Activated T-cell treated with anti-CD3 and anti-CD28 coated beads for 48 hours (primary cell): Measurements from ENCODE around the gene DOP1A.

ENCODE experiments used
- DNase-seq: peaks from one replicate; pipeline ENCODE4 v3.0.0-alpha.2; 2020; ENCODE audit warnings: low read depth

Gene DOP1A, protein sequence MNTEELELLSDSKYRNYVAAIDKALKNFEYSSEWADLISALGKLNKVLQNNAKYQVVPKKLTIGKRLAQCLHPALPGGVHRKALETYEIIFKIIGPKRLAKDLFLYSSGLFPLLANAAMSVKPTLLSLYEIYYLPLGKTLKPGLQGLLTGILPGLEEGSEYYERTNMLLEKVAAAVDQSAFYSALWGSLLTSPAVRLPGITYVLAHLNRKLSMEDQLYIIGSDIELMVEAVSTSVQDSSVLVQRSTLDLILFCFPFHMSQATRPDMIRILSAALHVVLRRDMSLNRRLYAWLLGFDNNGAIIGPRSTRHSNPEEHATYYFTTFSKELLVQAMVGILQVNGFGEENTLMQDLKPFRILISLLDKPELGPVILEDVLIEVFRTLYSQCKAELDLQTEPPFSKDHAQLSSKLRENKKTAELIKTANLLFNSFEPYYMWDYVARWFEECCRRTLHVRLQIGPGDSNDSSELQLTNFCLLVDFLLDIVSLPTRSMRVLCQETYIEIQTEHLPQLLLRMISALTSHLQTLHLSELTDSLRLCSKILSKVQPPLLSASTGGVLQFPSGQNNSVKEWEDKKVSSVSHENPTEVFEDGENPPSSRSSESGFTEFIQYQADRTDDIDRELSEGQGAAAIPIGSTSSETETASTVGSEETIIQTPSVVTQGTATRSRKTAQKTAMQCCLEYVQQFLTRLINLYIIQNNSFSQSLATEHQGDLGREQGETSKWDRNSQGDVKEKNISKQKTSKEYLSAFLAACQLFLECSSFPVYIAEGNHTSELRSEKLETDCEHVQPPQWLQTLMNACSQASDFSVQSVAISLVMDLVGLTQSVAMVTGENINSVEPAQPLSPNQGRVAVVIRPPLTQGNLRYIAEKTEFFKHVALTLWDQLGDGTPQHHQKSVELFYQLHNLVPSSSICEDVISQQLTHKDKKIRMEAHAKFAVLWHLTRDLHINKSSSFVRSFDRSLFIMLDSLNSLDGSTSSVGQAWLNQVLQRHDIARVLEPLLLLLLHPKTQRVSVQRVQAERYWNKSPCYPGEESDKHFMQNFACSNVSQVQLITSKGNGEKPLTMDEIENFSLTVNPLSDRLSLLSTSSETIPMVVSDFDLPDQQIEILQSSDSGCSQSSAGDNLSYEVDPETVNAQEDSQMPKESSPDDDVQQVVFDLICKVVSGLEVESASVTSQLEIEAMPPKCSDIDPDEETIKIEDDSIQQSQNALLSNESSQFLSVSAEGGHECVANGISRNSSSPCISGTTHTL (N-terminal part only)

DNA sequence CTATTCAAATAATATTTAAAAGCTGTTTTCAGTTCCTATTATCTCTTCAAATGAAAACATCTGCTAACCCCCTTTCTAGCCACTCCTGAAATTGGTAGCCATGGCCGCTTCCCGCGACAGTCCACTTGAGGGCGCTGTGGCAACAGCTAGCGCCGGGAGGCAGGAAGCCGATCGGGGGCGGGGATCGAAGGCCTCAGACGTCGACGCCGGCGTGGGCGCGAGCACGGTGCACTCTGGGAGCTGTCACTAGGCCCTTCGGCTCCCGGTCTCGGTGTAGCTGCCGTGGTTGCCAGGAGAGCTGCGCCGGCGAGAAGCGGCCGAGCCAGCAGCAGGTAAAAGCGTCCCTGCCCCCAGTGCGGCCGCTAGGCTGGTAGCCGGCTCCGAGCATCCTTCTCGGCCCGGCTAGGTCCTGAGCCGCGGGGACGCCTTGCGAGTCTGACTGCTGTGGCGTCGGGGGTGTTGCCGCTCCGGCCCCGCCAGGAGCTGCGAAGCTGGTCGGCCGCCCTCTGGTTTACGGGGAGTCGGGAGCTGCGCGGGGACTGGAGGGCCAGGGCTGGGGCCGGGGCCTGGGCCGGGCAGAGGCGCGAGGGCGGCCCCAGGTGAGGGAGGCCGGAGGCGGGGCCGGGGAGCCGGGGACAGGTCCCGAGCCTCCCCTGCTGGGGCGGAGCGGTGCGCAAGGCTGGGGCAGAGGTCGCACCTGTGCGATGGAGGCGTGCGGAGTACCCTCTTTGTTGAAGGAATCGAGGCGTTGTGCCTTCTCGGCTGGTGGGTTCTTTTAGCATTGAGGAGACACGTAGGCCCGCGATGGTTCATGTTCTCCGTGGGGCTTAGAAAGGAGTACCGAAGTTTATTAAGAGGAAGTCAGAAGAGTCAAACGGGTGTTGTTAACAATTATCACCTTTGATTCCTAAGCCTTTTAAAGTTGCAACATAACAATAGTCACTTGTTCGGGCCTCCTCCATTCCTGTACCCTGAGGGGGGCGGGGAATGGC lies at the start of gene DOP1A:
Gene DOP1A, plus strand, starts transcription at position 224 of the 992 bp plus-strand sequence. CDS start 29,307 bp downstream, outside the sequence.
- DNase-seq = peak; percentile 96

DNA sequence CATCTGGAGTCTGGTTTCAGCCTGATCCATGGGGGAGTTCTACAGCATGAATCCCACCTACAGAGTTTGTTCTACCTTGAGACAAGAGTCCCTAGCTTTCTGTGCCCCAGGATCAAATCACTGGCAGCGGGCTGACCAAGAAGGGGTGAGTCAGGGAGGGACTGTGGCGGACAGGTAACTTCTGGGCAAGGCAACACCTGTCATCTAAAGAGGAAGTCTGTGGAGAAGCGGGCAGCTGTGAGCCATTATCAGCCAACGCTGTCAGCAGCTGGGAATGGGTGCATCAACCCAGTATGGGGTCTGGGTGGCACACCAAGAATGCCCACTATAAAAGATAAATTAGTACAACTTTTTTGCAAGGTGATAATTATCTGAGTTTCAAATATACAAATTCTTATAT lies 47.7 kb upstream of the DOP1A start:
- DNase-seq = no peak

DNA sequence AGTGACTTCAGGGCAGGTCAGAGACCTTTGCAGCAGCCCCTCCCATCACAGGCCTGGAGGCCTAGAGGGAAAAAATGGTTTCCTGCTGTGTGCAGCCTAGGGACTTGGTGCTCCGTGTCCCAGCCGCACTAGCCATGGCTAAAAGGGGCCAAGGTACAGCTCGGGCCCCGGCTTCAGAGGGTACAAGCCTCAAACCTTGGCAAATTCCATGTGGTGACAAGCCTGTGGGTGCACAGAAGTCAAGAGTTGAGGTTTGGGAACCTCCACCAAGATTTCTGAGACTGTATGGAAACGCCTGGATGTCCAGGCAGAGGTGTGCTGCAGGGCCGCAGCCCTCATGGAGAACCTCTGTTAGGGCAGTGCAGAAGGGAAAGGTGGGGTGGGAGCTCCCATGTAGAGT lies 35.8 kb upstream of the DOP1A start:
- DNase-seq = no peak

DNA sequence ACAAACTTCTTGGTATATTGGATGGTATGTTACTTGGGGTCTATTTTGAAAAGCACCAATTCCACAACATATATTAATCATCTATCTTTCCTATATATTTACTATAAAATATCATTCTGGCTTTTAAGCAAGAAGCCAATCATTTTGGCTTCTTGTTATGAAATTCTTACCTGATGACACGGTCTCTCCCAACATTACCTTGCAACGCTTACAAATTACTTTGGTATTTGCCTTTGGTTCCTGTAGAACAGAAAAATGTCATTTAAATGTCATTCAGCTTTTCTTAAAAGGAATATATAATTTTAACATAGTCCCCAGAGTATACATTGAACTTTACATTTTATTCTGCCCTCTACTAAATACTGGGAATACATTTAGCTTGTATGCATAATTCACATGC lies 29.2 kb upstream of the DOP1A start:
- no peak for DNase-seq

DNA sequence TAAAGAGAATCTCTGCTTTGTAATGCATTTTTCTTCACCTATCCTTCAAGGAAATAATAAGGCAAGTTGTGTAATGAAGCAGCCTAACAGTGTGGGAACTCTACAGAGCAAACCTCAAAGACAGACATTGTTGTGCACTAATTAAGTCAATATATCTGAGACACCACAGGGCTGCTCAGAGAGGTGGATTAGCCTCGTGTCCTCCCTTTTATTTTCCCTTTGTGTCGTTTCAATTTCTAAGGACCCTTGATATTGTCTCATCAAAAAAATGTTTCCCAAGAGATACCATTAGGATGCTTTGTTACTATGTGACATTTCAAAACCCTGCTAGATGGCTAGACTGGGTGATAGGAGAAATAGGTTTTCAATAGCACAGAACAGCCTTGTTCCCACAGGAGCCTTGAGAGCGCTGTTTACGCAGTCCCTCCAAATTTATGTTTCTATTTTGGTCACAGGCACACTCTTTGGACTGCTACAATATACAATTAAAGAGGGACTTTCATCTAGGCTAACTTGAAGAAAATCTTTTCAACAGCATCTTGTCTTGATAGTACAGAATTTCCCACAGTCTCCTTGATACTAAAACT lies 24.9 kb upstream of the DOP1A start:
- no peak for DNase-seq

DNA sequence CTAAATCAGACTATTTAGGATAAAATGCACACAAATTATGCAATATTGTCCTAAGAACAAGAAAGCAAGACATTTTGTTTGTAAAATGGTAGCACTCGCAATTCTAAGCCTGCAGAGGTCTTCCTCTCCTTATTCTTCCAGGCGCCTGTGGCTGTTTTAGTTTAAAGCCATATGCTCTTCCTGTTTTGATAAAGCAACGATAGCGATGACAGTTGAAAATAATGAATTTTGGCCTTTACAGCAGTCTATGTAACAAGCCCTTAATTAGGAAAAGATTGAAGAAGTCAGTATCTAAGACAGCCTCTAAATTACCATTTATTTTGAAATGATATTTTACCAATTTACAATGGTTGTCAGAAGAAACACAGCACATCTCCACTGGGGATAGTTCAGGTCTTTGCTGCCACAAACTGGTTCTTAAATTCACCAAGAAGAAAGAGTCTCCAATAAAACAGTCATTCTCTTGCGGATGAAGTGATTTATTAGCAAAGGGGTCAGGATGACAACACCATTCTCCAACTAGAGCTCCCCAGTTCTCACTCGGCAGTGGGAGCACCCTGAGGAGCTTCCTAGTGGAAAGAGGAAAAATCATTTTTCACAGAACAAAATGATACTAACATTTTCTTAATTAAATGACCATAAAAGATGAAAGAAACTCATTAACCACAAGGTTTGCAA lies 23.2 kb upstream of the DOP1A start:
- DNase-seq = no peak

DNA sequence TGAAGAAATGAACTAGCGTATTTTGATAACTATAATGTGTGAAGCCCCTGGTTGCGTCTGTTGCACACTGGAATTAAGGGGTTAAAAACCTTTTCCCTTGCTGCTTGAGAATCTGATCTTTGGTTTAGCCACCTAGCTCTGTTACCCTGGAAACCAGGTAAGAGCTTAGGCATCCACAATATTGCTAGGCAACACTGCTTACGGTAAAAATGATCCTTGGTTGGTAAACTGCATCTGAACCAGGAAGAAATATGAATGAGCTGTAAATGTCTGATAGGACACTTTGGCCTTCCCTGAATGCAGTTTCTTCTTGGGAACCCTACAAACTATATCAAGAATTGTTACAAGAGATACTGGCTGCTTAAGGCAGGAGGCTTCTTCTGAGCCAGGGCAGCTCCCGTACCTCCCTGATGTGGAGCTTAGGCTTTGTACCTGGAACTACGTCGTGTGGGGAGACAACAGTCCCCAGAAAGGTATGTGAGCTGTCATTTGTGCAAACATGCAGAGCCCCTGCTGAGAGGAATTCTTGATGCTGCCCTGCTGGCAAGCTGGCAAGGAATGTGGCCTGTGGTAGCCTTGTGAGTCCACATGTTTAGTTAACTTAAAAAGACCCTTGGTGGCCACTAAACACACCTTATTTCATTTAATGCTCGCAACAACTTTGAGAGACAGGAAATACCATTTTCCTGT lies 20.3 kb upstream of the DOP1A start:
- DNase-seq = no peak

DNA sequence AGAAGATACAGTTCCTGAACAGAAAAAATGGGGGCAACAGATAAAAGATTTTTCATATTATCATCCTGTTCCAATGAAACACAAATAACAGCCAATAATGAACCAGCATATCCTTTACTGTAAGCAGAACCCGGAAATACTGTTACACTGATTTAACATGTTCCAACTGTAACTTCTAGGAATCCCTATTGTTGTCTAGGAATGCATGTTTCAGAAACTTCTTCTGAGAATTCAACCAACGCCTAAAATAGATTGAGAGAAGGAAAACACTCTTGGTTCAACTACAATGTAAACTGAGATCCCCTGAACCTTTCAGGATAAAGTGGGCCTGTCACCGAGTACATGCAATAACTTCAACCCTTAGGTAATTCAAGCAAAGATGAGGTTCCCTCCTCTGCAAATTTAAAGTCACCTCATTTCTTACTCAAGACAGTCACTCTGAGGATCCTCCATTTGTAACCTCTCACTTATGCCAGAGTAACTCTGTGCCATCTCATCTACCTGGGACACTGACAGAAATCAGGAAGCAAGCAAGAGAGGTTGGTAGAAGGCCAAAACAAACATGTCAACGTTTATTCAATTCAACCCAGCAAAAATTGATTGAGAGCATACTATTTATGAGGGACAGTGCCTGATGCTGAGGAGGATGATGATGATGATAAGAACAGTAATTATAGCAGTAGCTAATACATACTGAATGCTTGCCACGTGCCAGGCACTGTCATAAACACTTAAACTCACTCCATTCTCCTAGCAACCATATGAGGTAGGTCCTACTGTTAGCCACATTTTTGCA lies 15.9 kb upstream of the DOP1A start:
- DNase-seq = no peak

DNA sequence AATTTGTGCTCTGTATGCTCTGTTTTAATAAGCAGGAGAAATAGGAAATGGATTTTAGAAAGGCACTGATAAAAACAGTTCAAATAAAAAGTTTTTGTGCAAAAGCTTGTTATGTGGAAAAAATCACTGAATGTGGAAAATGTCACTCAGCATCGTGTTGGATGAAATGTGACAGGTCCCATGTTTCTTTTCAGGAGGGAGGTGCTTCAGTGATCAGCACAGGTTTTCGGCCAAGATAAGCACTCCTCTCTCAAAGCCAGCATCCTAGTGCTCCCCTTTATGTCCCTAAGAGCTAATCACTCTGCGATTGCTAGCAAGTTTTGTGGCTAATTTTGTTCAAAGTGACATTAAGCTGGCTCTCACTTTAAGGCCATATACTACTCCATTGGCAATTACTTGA lies 13.8 kb upstream of the DOP1A start:
- no peak for DNase-seq

DNA sequence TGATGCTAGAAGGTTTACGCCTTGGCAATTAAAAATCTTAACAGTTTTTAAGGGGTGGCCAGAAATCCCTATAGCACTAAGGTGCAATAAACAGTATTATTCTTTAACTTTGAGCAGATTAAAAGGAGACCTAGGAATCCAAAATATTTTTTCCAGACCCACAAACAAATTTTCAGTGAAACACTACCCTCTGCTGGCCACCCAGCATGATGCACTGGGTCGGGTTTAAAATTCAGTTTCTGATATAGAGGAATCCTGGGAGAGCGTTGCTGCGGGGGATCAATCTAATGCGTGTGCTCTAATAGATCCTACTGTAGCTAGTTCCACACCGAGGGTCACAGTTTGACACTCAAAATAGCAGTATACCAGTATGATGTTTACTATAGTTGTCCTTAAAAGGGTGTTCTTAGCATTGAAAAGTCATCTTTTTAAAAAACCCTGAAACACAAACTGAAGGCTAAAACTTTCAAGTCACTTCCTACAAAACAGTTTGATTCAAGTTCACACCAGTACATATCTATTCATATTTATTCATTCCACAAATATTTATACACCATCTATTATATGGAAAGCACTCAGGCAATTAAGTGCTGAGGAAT lies 12.0 kb upstream of the DOP1A start:
- no peak for DNase-seq

DNA sequence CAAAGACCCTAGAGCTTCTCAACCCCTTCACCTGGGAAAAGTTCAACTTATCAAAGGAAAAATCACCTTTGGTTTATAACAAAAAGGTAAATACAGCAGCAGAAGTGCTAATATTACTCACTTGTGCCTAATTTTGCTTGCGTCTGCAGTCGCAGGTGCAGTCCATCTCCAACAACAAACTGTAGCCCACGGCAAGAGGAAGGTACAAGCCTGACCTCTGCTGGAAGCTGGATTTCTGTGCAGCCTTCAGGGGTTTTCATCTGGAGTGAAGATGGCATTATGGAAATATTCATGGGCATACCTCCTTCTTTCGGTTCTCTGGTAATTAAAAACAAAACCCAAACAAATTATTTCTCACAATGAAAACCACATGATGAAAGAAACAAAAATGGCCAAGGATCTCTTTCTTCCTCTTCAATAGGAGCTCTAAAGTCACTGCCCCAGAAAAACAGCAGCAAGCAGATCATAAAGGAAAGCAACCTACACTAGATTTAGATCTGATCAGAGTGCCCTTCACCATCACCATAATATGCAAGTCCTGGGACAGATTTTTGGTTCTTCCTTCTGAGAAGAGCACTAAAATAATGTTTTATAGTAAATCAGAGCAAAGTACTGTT lies 9.7 kb upstream of the DOP1A start:
- no peak for DNase-seq

DNA sequence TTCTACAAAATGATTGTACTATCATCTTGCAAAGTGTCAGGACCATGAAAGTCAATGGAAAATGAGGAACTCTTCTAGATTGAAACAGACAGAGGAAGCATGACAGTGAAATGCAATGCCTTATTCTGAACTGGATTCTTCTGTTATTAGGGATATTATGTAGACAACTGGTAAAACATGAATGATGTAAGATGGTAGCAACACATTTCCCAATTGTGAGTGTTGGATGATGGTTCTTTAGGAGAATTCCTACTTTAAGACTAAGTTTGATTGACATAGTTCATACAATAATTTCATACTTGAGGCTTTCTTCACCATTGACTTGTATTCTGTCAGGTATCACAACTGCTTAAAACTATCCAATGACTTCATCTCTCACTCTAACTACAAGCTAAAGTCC lies 6.3 kb upstream of the DOP1A start:
- DNase-seq = no peak

DNA sequence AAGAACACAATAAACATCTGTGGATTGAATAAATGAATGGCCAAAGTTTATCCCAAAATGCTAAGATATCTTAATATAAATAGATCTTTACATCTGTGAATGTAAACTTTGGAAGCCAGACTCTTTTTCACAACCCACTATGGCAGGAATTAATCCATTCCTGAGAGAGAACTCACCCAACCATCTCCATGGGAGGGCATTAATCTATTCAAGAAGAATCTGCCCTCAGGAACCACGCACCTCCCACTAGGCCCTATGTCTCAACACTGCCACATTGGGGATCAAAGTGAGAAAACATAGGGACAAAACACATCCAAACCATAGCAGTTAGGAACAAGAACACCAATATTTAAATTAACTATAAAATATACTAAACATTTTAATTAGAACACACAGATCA lies 5.2 kb upstream of the DOP1A start:
- no peak for DNase-seq

DNA sequence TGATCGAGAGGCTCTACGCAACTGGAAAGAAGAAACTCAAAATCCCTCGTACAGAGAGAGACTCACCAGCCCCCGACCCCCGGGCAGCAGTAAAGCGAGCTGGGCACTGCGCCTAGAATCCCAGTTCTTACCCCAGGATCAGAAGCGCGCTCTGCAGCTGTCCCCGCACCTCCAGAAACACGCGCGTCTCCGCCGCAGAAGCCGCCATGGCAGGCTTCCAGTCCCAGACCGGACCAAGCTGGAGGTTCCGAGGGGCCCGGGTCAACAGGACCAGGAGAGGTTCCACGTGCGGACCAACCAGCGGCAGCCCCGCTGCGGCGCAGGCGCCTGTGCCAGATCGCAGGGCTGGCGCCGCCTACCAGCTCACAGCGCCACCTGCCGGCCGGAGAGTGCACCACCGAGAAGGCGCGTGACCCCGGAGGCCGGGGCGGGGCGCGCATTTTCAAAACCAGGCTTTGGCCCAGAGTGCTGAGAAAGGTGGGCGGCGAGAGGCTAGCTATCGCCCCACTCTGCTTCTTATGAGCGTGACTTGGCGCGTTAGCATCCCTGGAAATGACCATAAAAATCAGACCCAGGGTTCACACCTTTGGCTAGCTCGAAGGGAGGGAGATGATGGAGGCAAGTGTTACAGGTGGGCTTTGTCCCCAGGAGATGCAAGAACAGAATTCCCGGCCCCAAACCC lies 1.8 kb upstream of the DOP1A start, which contains the start of gene UBE3D:
Gene UBE3D, minus strand, starts transcription at position 331 of the 682 bp plus-strand sequence. Its CDS starts 123 bp downstream, at position 208.
- peak; percentile 93 for DNase-seq

DNA sequence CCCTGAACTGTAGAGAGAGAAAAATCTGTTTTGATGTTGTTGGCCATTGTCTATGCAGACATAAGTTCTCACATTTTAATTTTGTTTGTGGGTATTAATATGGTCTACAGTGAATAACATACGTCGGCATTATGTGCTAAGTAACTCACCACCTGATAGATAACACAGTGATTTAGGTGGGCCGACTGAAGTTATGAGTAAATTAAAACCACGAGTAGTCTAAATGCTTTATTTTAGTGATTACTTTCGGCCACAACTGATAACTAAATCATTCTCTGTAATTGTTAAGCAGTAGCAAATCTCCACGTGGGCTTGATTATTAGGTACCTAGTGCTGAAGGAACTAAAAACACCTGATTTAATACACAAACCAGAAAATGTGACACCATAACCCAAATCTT lies 1.1 kb downstream of the DOP1A start:
- no peak for DNase-seq

DNA sequence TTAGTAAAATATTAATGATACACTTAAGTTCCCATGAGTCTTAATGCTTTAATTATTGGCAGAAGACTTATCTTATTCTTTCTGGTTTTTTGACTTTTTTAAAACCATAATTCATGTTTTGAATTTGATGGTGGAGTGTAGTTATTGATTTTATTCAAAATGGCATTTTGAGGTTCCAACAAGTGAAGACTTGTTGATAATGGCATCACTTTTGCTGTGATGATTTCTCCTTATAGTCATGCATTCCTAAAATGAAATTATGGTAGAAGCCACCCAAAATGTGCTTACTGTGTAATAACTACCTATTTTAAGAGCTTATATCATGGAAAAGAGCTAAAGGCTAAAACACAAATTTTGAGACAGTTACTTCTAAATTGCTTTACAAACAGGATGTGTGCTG lies 2.2 kb downstream of the DOP1A start:
- no peak for DNase-seq

DNA sequence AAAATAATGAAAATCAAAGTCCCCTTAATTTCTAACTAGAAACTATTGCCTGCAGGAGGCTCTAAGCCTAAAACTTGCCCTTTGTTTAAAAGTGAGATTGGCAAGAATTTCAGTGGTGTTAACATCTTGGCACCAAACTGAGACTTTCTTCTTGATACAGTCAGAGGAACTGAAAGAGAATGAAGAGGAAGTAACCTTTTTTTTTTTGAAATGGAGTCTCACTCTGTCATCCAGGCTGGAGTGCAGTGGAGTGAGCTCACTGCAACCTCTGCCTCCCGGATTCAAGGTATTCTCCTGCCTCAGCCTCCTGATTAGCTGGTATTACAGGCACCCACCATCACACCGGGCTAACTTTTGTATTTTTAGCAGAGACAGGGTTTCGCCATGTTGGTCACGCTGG lies 3.6 kb downstream of the DOP1A start:
- no peak for DNase-seq
